Measurements from ENCODE around the gene XCL1. TPM values are rescaled to one million over a fixed set of nuclear protein-coding genes. Genes with fewer than 3 reads are reported as not detected.

XCL1 gene
- total RNA-seq, 1 experiment from 2014 or later = not detected

GRCh38 chr1:168613691-168614231, 37.4 kb downstream of the XCL1 start:
- H3K4me2 ChIP-seq (ENCODE audit: low read length) = no peak overlapping the region
- H3K4me3 ChIP-seq (replicated peaks in 1 of 2; ENCODE audit: low read depth in 1 of 2, low read length in 2 of 2) = no peak overlapping the region
- no peaks in the 10 kb centered on the region for H3K79me2 ChIP-seq (ENCODE audit: insufficient read depth, low read length)
- H3K36me3 ChIP-seq (ENCODE audit: control insufficient read depth in 1 of 2, insufficient read depth in 2 of 2, low read length in 2 of 2) = no peaks in the 10 kb centered on the region
- no peak overlapping the region for H3K27ac ChIP-seq (ENCODE audit: low read depth, low read length)
- RAD21 ChIA-PET (ENCODE audit: low non-redundant PET in 1 of 2, low total read pairs in 2 of 2, uncharacterized antibody in 2 of 2, unreplicated experiment in 2 of 2) = no interaction called here
- no TSS peak for BruUV-seq (replicated peaks)
- no peaks in the 10 kb centered on the region for H3K27me3 ChIP-seq (ENCODE audit: insufficient read depth, low read length)
- no peak overlapping the region for H2AFZ ChIP-seq (ENCODE audit: low read depth, low read length, poor library complexity, severe bottlenecking)
- no peaks in the 10 kb centered on the region for H3K9me3 ChIP-seq (ENCODE audit: control insufficient read depth in 1 of 2, insufficient read depth in 1 of 2, low read depth in 1 of 2, low read length in 2 of 2)
- TF ChIP-seq ATF3 (IDR thresholded peaks at IDR 0.05) = no peak
- TF ChIP-seq ZFX (IDR thresholded peaks at IDR 0.05) = no peak
- TF ChIP-seq CBX3 (IDR thresholded peaks at IDR 0.05; ENCODE audit: low read depth) = no peak
- ATAC-seq (no peak), DNase-seq (ENCODE audit: low read depth, low spot score) (no peak)
- H4K20me1 ChIP-seq (ENCODE audit: insufficient read depth) = no peaks in the 10 kb centered on the region
- CTCF ChIA-PET = no interaction called here
- intact Hi-C loops (cut with micrococcal nuclease) = no loop called here
- no peak overlapping the region for H3K9ac ChIP-seq (ENCODE audit: low read length)
- POLR2A ChIA-PET = no interaction called here
- H3K9me2 ChIP-seq (ENCODE audit: insufficient read depth) = no peaks in the 10 kb centered on the region
- H3K4me1 ChIP-seq (ENCODE audit: control insufficient read depth in 1 of 2, insufficient read depth in 2 of 2, low read length in 2 of 2) = no peaks in the 10 kb centered on the region

GRCh38 chr1:168614235-168614634, 37.8 kb downstream of the XCL1 start:
- Histone ChIP-seq H3K9ac (ENCODE audit: low read length) (no peak overlapping the region), H3K4me1 (ENCODE audit: control insufficient read depth in 1 of 2, insufficient read depth in 2 of 2, low read length in 2 of 2) (no peaks in the 10 kb centered on the region), H3K36me3 (ENCODE audit: control insufficient read depth in 1 of 2, insufficient read depth in 2 of 2, low read length in 2 of 2) (no peaks in the 10 kb centered on the region), H3K4me2 (ENCODE audit: low read length) (no peak overlapping the region), H3K9me2 (ENCODE audit: insufficient read depth) (no peaks in the 10 kb centered on the region), H3K9me3 (ENCODE audit: control insufficient read depth in 1 of 2, insufficient read depth in 1 of 2, low read depth in 1 of 2, low read length in 2 of 2) (no peaks in the 10 kb centered on the region), H4K20me1 (ENCODE audit: insufficient read depth) (no peaks in the 10 kb centered on the region), H2AFZ (ENCODE audit: low read depth, low read length, poor library complexity, severe bottlenecking) (no peak overlapping the region), H3K79me2 (ENCODE audit: insufficient read depth, low read length) (no peaks in the 10 kb centered on the region), H3K27ac (ENCODE audit: low read depth, low read length) (no peak overlapping the region), H3K27me3 (ENCODE audit: insufficient read depth, low read length) (no peaks in the 10 kb centered on the region), H3K4me3 (replicated peaks in 1 of 2; ENCODE audit: low read depth in 1 of 2, low read length in 2 of 2) (no peak overlapping the region)
- ATAC-seq (no peak), DNase-seq (ENCODE audit: low read depth, low spot score) (no peak)
- POLR2A ChIA-PET = no interaction called here
- no TSS peak for BruUV-seq (replicated peaks)
- no peak for TF ChIP-seq POLR2A (IDR thresholded peaks at IDR 0.05; ENCODE audit: borderline replicate concordance, extremely low read depth, insufficient read depth, insufficient read length)
- intact Hi-C loops (cut with micrococcal nuclease) = no loop called here
- CTCF ChIA-PET = no interaction called here
- RAD21 ChIA-PET (ENCODE audit: low non-redundant PET in 1 of 2, low total read pairs in 2 of 2, uncharacterized antibody in 2 of 2, unreplicated experiment in 2 of 2) = no interaction called here

- H3K27ac ChIP-seq (ENCODE audit: low read depth, low read length) = no peak overlapping the region
- H3K9ac ChIP-seq (ENCODE audit: low read length) = no peak overlapping the region
- H4K20me1 ChIP-seq (ENCODE audit: insufficient read depth) = no peaks in the 10 kb centered on the region
- no peaks in the 10 kb centered on the region for H3K9me2 ChIP-seq (ENCODE audit: insufficient read depth)
- no peak overlapping the region for H3K4me3 ChIP-seq (replicated peaks in 1 of 2; ENCODE audit: low read depth in 1 of 2, low read length in 2 of 2)
- no peak overlapping the region for H3K4me2 ChIP-seq (ENCODE audit: low read length)
- no peaks in the 10 kb centered on the region for H3K9me3 ChIP-seq (ENCODE audit: control insufficient read depth in 1 of 2, insufficient read depth in 1 of 2, low read depth in 1 of 2, low read length in 2 of 2)
- ChIA-PET CTCF (no interaction called here), RAD21 (ENCODE audit: low non-redundant PET in 1 of 2, low total read pairs in 2 of 2, uncharacterized antibody in 2 of 2, unreplicated experiment in 2 of 2) (no interaction called here), POLR2A (no interaction called here)
- intact Hi-C loops (cut with micrococcal nuclease) = no loop called here
- no peaks in the 10 kb centered on the region for H3K4me1 ChIP-seq (ENCODE audit: control insufficient read depth in 1 of 2, insufficient read depth in 2 of 2, low read length in 2 of 2)
- DNase-seq (ENCODE audit: low read depth, low spot score) (no peak), ATAC-seq (no peak)
- H3K79me2 ChIP-seq (ENCODE audit: insufficient read depth, low read length) = no peaks in the 10 kb centered on the region
- H3K36me3 ChIP-seq (ENCODE audit: control insufficient read depth in 1 of 2, insufficient read depth in 2 of 2, low read length in 2 of 2) = no peaks in the 10 kb centered on the region
- no TSS peak for BruUV-seq (replicated peaks)
- no peak overlapping the region for H2AFZ ChIP-seq (ENCODE audit: low read depth, low read length, poor library complexity, severe bottlenecking)
- H3K27me3 ChIP-seq (ENCODE audit: insufficient read depth, low read length) = no peaks in the 10 kb centered on the region
- TF ChIP-seq RAD21 (IDR thresholded peaks at IDR 0.05; ENCODE audit: low read depth) (no peak), REST (IDR thresholded peaks at IDR 0.05; ENCODE audit: low read depth) (no peak), POLR2AphosphoS5 (IDR thresholded peaks at IDR 0.05; ENCODE audit: low read depth, low read length) (no peak), CEBPB (IDR thresholded peaks at IDR 0.05; ENCODE audit: low read depth) (no peak), SRF (IDR thresholded peaks at IDR 0.05; ENCODE audit: low read depth) (no peak), EZH2 (IDR thresholded peaks at IDR 0.05) (no peak), ZFX (IDR thresholded peaks at IDR 0.05) (no peak), POLR2A (IDR thresholded peaks at IDR 0.05; ENCODE audit: borderline replicate concordance, extremely low read depth, insufficient read depth, insufficient read length) (no peak), FOSL1 (IDR thresholded peaks at IDR 0.05; ENCODE audit: low read depth) (no peak), EGR1 (IDR thresholded peaks at IDR 0.05; ENCODE audit: low read depth) (no peak), MAX (IDR thresholded peaks at IDR 0.05) (no peak)
Measured at GRCh38 chr1:168615965-168616364, 39.6 kb downstream of the XCL1 start.
